ENCODE measurements around the gene GPR107.

- TF ChIP-seq, protein P1, sequence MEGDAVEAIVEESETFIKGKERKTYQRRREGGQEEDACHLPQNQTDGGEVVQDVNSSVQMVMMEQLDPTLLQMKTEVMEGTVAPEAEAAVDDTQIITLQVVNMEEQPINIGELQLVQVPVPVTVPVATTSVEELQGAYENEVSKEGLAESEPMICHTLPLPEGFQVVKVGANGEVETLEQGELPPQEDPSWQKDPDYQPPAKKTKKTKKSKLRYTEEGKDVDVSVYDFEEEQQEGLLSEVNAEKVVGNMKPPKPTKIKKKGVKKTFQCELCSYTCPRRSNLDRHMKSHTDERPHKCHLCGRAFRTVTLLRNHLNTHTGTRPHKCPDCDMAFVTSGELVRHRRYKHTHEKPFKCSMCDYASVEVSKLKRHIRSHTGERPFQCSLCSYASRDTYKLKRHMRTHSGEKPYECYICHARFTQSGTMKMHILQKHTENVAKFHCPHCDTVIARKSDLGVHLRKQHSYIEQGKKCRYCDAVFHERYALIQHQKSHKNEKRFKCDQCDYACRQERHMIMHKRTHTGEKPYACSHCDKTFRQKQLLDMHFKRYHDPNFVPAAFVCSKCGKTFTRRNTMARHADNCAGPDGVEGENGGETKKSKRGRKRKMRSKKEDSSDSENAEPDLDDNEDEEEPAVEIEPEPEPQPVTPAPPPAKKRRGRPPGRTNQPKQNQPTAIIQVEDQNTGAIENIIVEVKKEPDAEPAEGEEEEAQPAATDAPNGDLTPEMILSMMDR (IDR thresholded peaks at IDR 0.05), result no peak
- no peak for TF ChIP-seq POLR2A (IDR thresholded peaks at IDR 0.05)
- TF ChIP-seq EP300 (IDR thresholded peaks at IDR 0.05), result no peak
Measured at GRCh38 chr9:130104491-130105193, 50.9 kb downstream of the GPR107 start.
